AG04449 (cell line): ENCODE results near the gene GNAI3.
A peak's percentile ranks its signal among the peaks of the same experiment; 100 is the strongest.

ENCODE experiments used
- CTCF ChIA-PET: fragments of 350-600 bp; formaldehyde crosslinking; extraction: SDS; loops from one replicate; lab custom pipeline; 2021; ENCODE audit warnings: antibody characterized with exemption; lab: Yijun Ruan, JAX
- POLR2A ChIA-PET: fragments of 400-600, 350-600 bp; formaldehyde crosslinking; extraction: SDS; loops from one replicate; lab custom pipeline; 2020; ENCODE audit warnings: antibody characterized with exemption, inconsistent platforms; lab: Yijun Ruan, JAX
- DNase-seq: peaks from one replicate; pipeline ENCODE4 v3.0.0-alpha.2; 2010; ENCODE audit warnings: low read depth, low spot score
- H3K4me3 ChIP-seq: 2 replicates; pipeline ENCODE4 v1.5.1; 2011; ENCODE audit warnings: low read depth, mild to moderate bottlenecking, control low read depth, low read length
- TF ChIP-seq, protein P1 (sequence below): IDR thresholded peaks from one replicate; pipeline ENCODE4 v1.5.1; 2011; ENCODE audit warnings: mild to moderate bottlenecking, moderate library complexity, low read length, control low read depth, inconsistent platforms; ENCODE audit not compliant: insufficient read depth; ENCODE audit errors: missing control alignments

Gene GNAI3

DNA sequence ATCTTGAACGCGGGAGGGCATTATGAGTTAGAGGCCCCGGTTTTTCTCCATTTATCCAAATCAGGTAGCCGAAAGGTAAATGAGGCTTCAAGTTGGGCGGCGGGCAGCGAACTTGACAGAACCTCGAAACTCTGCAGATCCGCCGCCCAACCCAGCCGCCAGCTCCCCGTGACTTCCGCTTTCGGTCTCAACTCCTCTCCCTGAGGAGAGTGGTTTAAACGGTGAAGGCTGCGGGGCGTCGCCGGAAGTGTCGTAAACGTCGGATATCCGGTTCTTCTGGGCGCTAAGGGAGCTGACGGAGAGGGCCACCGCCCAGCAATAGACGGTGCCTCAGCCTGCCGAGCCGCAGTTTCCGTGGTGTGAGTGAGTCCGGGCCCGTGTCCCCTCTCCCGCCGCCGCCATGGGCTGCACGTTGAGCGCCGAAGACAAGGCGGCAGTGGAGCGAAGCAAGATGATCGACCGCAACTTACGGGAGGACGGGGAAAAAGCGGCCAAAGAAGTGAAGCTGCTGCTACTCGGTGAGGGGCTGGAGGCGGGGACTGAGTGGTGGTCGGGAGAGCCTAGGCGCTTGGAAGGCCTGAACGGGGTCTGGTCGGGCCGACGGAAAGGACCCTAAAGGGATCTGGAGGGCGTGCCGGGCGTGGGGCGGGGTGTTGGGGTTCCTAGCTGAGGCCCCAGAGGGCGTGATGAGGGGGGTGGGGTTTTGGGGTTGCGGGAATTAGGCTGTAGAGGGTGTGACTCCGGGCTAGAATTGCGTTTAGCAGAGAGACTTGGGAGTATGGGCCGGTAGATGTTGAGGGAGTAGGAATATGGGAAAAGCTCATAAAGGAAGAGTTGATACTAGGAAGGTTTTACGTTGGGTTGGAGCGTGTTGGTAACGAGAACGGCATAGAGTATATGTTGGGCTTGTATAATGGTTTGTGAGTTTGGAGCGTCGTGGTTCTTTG, at the start of gene GNAI3:
TSS of gene GNAI3 (plus strand) at position 295 of the 947 bp plus-strand sequence. CDS start at position 401, 106 bp downstream.
- ChIA-PET POLR2A (interaction anchor here (0.7 to 2.0 kb wide), 21 partner anchors 11 to 436 kb away, joined by 3 to 25 read pairs (median 5); partner anchors contain the start of genes AHCYL1, AMPD2 and GNAT2), CTCF (interaction anchor here (0.6 to 3.5 kb wide), 31 partner anchors 10 to 463 kb away, joined by 3 to 66 read pairs (median 4); partner anchors contain the start of genes AHCYL1, AMPD2, CYB561D1 and GNAT2)
- TF ChIP-seq, protein P1, sequence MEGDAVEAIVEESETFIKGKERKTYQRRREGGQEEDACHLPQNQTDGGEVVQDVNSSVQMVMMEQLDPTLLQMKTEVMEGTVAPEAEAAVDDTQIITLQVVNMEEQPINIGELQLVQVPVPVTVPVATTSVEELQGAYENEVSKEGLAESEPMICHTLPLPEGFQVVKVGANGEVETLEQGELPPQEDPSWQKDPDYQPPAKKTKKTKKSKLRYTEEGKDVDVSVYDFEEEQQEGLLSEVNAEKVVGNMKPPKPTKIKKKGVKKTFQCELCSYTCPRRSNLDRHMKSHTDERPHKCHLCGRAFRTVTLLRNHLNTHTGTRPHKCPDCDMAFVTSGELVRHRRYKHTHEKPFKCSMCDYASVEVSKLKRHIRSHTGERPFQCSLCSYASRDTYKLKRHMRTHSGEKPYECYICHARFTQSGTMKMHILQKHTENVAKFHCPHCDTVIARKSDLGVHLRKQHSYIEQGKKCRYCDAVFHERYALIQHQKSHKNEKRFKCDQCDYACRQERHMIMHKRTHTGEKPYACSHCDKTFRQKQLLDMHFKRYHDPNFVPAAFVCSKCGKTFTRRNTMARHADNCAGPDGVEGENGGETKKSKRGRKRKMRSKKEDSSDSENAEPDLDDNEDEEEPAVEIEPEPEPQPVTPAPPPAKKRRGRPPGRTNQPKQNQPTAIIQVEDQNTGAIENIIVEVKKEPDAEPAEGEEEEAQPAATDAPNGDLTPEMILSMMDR: no peak
- H3K4me3 ChIP-seq: peak within 1 kb of the TSS; percentile 95
- DNase-seq: peak; percentile 72

DNA sequence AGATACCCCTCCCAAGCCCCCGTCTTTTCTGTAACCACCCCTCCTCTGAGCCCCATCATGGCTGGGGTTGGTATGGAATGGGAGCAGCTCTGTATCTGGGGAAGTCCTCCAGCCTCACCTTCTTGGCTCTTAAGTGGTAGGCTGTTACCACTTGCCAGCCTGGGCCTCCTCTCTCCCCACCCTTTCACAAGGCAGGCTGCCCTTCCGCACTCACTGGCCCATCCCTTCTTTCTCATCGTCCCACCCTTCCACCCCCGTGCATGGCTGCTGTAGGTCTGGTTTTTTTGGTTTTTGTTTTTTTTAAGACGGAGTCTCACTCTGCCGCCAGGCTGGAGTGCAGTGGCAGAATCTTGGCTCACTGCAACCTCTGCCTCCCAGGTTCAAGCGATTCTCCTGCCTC, 49.3 kb upstream of the GNAI3 start:
- ChIA-PET CTCF (interaction anchor here (0.6 to 43.1 kb wide), 14 partner anchors 4 to 298 kb away, joined by 3 to 2790 read pairs (median 4); partner anchors contain the start of genes AMIGO1, ATXN7L2, CYB561D1 and GNAI3), POLR2A (interaction anchor here (1.5 to 1.6 kb wide), 2 partner anchors 33 to 50 kb away, joined by 3 to 4 read pairs; partner anchors contain the start of gene GNAI3)
- H3K4me3 ChIP-seq: no peak overlapping the region
- TF ChIP-seq, protein P1: no peak
- DNase-seq: no peak

DNA sequence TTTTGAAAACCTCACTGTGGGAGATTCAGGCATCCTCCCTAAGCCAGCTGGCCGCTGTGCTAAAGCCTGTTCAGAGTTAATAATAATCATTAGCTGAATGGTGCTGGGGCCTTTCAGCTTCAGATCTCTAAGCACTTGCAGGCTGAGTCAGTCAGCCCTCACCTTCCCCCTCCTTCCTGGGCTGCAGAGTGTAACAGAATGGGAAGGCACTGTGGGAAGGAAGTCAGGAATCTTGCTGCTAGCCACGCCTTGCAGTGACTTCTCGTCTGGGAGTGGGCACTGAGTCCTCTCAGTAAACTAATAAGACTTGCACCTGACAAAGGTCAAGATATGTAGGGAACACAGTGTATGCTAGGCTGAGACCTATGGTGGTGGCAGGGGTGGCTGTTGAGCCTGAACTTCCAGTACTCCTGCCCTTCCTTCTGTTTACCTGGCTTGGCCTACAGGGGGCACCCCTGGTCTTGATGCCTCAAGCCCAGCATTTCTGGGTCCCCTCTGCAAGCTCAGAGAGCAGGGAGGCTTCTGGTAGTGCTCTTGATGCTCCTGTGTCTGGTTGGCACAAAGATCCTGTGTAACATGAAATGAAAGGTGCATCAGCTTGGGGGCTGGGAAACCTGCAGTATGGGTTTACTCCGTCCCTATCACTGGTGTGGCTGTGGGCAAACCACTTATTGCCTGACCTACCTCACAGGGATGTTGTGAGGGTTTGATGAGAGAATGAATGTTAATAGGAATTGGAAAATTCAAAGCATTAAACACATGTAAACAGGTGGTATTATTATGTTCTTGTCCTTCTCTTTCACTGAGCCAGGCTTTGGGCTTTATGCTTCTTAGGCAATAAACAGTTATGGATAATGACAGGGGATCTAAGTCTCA, 48.5 kb upstream of the GNAI3 start:
- ChIA-PET POLR2A (interaction anchor here (1.6 kb wide), 1 partner anchor 49 kb away, joined by 4 read pairs; the partner anchor contains the start of gene GNAI3), CTCF (interaction anchor here (0.6 to 43.1 kb wide), 11 partner anchors 5 to 299 kb away, joined by 3 to 2790 read pairs (median 3); partner anchors contain the start of genes AMIGO1, ATXN7L2, CYB561D1 and GNAI3)

DNA sequence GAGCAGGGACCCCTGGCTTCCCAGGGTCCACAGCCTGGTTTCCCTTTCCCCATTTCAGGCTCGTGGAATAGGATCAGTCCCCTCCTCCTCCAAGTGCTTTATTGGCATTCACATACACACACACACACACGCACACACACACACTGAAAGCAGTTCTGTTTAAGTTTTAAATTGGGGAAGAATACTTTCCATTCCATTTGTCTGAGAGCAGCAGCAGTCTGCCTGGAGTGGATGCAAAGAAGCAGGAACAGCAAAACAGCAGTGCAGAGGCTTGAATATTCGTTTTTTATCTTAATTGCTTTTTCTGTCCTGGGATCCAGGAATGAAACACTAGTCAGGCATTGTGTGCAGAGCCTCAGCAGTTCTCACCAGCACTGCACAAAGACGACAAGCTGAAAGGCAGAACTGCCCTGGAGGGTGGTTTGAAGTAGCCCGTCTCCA, 47.5 kb upstream of the GNAI3 start:
- TF ChIP-seq, protein P1: no peak
- DNase-seq: peak; percentile 90
- H3K4me3 ChIP-seq: no peak overlapping the region
- ChIA-PET POLR2A (interaction anchor here (1.1 kb wide), 1 partner anchor 9 kb away, joined by 7 read pairs; the partner anchor contains the start of gene AMIGO1), CTCF (interaction anchor here (1.2 to 43.1 kb wide), 6 partner anchors 6 to 300 kb away, joined by 3 to 2790 read pairs (median 330); partner anchors contain the start of genes AMIGO1, ATXN7L2, CYB561D1 and GNAI3)

More for the DNA sequence above, 48.5 kb upstream of the GNAI3 start:
- no peak overlapping the region for H3K4me3 ChIP-seq
- DNase-seq: no peak
- TF ChIP-seq, protein P1: peak; percentile 41

DNA sequence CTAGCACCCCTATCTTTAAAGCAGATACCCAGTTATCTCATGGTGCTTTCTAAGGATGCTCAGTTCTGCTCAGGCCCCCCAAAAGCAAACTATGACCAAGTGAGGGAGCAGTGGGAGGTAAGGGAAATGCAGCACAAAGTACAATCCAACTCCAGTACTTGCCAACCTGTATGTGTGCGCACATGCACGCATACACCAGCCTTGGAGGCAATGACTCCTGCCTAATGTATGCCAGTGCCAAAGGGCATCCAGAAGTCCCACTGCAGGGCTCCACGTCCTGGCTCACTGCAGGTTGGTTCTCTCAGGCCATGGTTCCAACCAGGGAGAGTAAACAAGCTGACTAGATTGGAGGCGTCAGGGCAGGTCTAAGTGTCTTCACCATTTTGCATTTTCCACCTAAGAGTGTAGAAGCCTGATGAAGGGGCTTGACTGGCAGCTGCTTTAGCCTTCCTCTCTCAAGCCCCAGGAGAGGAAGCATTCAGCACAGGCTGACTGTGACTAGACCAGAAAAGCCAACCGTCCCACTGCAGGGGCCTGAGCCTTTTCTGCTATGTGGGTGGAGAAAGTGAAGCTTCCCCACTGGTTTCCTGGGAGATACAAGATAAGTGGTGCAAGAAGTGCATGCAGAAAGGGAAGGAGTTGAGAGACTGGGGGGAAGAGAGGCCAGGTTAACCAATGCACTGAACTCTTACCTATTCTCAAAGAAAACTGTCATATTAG, 46.6 kb upstream of the GNAI3 start:
- ChIA-PET POLR2A (interaction anchor here (1.1 kb wide), 1 partner anchor 8 kb away, joined by 7 read pairs; the partner anchor contains the start of gene AMIGO1), CTCF (interaction anchor here (1.2 to 43.1 kb wide), 4 partner anchors 7 to 47 kb away, joined by 3 to 2790 read pairs (median 657); partner anchors contain the start of genes AMIGO1, ATXN7L2, CYB561D1 and GNAI3)
- no peak for DNase-seq
- no peak overlapping the region for H3K4me3 ChIP-seq
- TF ChIP-seq, protein P1: no peak
